A673 (cell line): ENCODE measurements around the gene CEP41. TPM values are rescaled to one million over a fixed set of nuclear protein-coding genes. Genes with fewer than 3 reads are reported as not detected.

Experiments used
- BruUV-seq: library from RNA; stranded (reverse); fragments of 400-500 nt; replicated peaks from 2 replicates; lab custom pipeline; 2021; lab: Mats Ljungman, UMichigan
- CTCF ChIA-PET: fragments of 300-600 bp; sonication (Branson Sonifier 250); formaldehyde crosslinking; loops from one replicate; lab custom pipeline; 2022; ENCODE audit warnings: antibody characterized with exemption; lab: Charles Lee
- POLR2A ChIA-PET: fragments of 300-600 bp; sonication (Branson Sonifier 250); formaldehyde crosslinking; loops from one replicate; lab custom pipeline; 2022; ENCODE audit warnings: antibody characterized with exemption; ENCODE audit not compliant: low non-redundant PET; lab: Charles Lee
- DNase-seq: peaks from one replicate; pipeline ENCODE4 v3.0.0-alpha.2; 2015; ENCODE audit warnings: low spot score
- H3K27ac ChIP-seq: fragments of 200-600 bp; sonication (generic); 2 replicates; pipeline ENCODE4 v1.5.1; 2016; ENCODE audit warnings: mixed run types, low read depth, mild to moderate bottlenecking, mixed read lengths, antibody characterized with exemption, low read length; ENCODE audit not compliant: poor library complexity, severe bottlenecking
- H3K27me3 ChIP-seq: fragments of 200-600 bp; sonication (generic); replicated peaks from 2 replicates; pipeline ENCODE4 v1.6.1; 2017; ENCODE audit warnings: mixed run types, low read depth, mild to moderate bottlenecking, mixed read lengths, antibody characterized with exemption, low read length; ENCODE audit not compliant: insufficient read depth, poor library complexity
- H3K36me3 ChIP-seq: fragments of 200-600 bp; sonication (generic); 2 replicates; pipeline ENCODE4 v1.6.1; 2016; ENCODE audit warnings: mixed run types, mild to moderate bottlenecking, mixed read lengths, antibody characterized with exemption, low read length; ENCODE audit not compliant: insufficient read depth, poor library complexity, severe bottlenecking
- H3K4me1 ChIP-seq: fragments of 200-600 bp; sonication (generic); 2 replicates; pipeline ENCODE4 v1.6.1; 2017; ENCODE audit warnings: mixed run types, mild to moderate bottlenecking, mixed read lengths, antibody characterized with exemption, low read length; ENCODE audit not compliant: insufficient read depth, poor library complexity, severe bottlenecking
- H3K4me3 ChIP-seq: fragments of 200-600 bp; sonication (generic); 2 replicates; pipeline ENCODE4 v1.5.1; 2016; ENCODE audit warnings: low read depth, mixed run types, mild to moderate bottlenecking, mixed read lengths, low read length; ENCODE audit not compliant: poor library complexity, severe bottlenecking
- H3K9me3 ChIP-seq: fragments of 200-600 bp; sonication (generic); 2 replicates; pipeline ENCODE4 v1.6.1; 2016; ENCODE audit warnings: mixed run types, low read depth, mild to moderate bottlenecking, mixed read lengths, antibody characterized with exemption, low read length; ENCODE audit not compliant: poor library complexity, severe bottlenecking
- CTCF ChIP-seq: fragments of 300-800, 200-600 bp; sonication (generic); conservative IDR thresholded peaks from 2 replicates; pipeline ENCODE4 v1.5.1; 2017; ENCODE audit warnings: low read depth, mild to moderate bottlenecking, antibody characterized with exemption, low read length, moderate library complexity, mixed read lengths
- EZH2 ChIP-seq: fragments of 200-600 bp; sonication (generic); IDR thresholded peaks from 2 replicates; pipeline ENCODE4 v1.6.1; 2017; ENCODE audit warnings: borderline replicate concordance, low read depth, mild to moderate bottlenecking, mixed read lengths, antibody characterized with exemption, low read length; ENCODE audit not compliant: poor library complexity, severe bottlenecking
- intact Hi-C: fragments of 100-400 bp; cut with micrococcal nuclease; formaldehyde crosslinking; loops from one replicate; pipeline ENCODE4 v1.10.0; 2022; ENCODE audit not compliant: unreplicated experiment
- total RNA-seq: library from RNA; stranded (reverse); gene quantifications from 2 replicates; pipeline ENCODE4 v1.2.3, GENCODE V29; 2021

The CEP41 gene
- total RNA-seq, 1 experiment from 2014 or later = 25.7 TPM

GRCh38 chr7:130423501-130424037 is 17.2 kb downstream of the CEP41 start:
- ChIA-PET CTCF (no interaction called here), POLR2A (interaction anchor here (0.6 kb wide), 1 partner anchor 12 kb away, joined by 4 read pairs; no protein-coding TSS in a partner anchor)
- no peaks in the 10 kb centered on the region for H3K9me3 ChIP-seq
- DNase-seq = no peak
- H3K27me3 ChIP-seq = no peaks in the 10 kb centered on the region
- no peaks in the 10 kb centered on the region for H3K36me3 ChIP-seq
- peaks cover 15% of the 10 kb centered on the region for H3K4me1 ChIP-seq
- no peak overlapping the region for H3K4me3 ChIP-seq
- intact Hi-C loops = no loop called here
- no peak for TF ChIP-seq EZH2
- TF ChIP-seq CTCF = no peak
- no TSS peak for BruUV-seq
- no peak overlapping the region for H3K27ac ChIP-seq

GRCh38 chr7:130421684-130422083 is 19.1 kb downstream of the CEP41 start:
- H3K27me3 ChIP-seq = no peaks in the 10 kb centered on the region
- H3K36me3 ChIP-seq = no peaks in the 10 kb centered on the region
- intact Hi-C loops = no loop called here
- H3K4me1 ChIP-seq = peaks cover 15% of the 10 kb centered on the region
- H3K9me3 ChIP-seq = no peaks in the 10 kb centered on the region
- TF ChIP-seq EZH2 (no peak), CTCF (no peak)
- H3K4me3 ChIP-seq = no peak overlapping the region
- ChIA-PET CTCF (no interaction called here), POLR2A (no interaction called here)
- peak; percentile 52 for DNase-seq
- no TSS peak for BruUV-seq
- peak overlapping the region; percentile 61 for H3K27ac ChIP-seq

GRCh38 chr7:130420943-130421578 is 19.8 kb downstream of the CEP41 start:
- Histone ChIP-seq H3K36me3 (no peaks in the 10 kb centered on the region), H3K27me3 (no peaks in the 10 kb centered on the region), H3K4me1 (peaks cover 15% of the 10 kb centered on the region), H3K9me3 (no peaks in the 10 kb centered on the region), H3K4me3 (no peak overlapping the region), H3K27ac (peak overlapping the region; percentile 17)
- CTCF ChIA-PET = no interaction called here
- TF ChIP-seq CTCF (no peak), EZH2 (no peak)
- no TSS peak for BruUV-seq
- intact Hi-C loops = no loop called here
- DNase-seq = no peak
- POLR2A ChIA-PET = no interaction called here
